HEK293T (cell line): ENCODE measurements around the gene RFNG.

ENCODE experiments used
- CTCF ChIA-PET: fragments of 350-600 bp; formaldehyde crosslinking; extraction: SDS; loops from one replicate; lab custom pipeline; 2021; ENCODE audit warnings: antibody characterized with exemption, inconsistent platforms; lab: Yijun Ruan, JAX
- POLR2A ChIA-PET: fragments of 350-600 bp; formaldehyde crosslinking; extraction: SDS; loops from one replicate; lab custom pipeline; 2020; ENCODE audit warnings: antibody characterized with exemption, inconsistent platforms; lab: Yijun Ruan, JAX
- DNase-seq: peaks from one replicate; pipeline ENCODE4 v3.0.0; 2012; ENCODE audit warnings: mixed read lengths; ENCODE audit errors: extremely low spot score
- ARNT ChIP-seq: fragments of 450-650 bp; IDR thresholded peaks from 2 replicates; pipeline ENCODE4 v1.6.1; 2017; ENCODE audit warnings: mild to moderate bottlenecking
- BHLHE40 ChIP-seq: fragments of 450-650 bp; IDR thresholded peaks from 2 replicates; pipeline ENCODE4 v1.6.1; 2016; ENCODE audit warnings: mild to moderate bottlenecking, moderate library complexity, borderline replicate concordance
- CTBP1 ChIP-seq: fragments of 450-650 bp; IDR thresholded peaks from 2 replicates; pipeline ENCODE4 v1.6.1; 2016; ENCODE audit warnings: borderline replicate concordance
- ELF4 ChIP-seq: fragments of 450-650 bp; IDR thresholded peaks from 2 replicates; pipeline ENCODE4 v1.6.1; 2017; ENCODE audit warnings: antibody characterized with exemption
- FOXA1 ChIP-seq: fragments of 450-650 bp; IDR thresholded peaks from 2 replicates; pipeline ENCODE4 v1.6.1; 2016; ENCODE audit warnings: mild to moderate bottlenecking
- FOXK2 ChIP-seq: fragments of 450-650 bp; IDR thresholded peaks from 2 replicates; pipeline ENCODE4 v1.6.1; 2016; ENCODE audit warnings: mild to moderate bottlenecking
- FOXM1 ChIP-seq: fragments of 450-650 bp; IDR thresholded peaks from 2 replicates; pipeline ENCODE4 v1.6.1; 2017; ENCODE audit warnings: mild to moderate bottlenecking, borderline replicate concordance
- HDGF ChIP-seq: fragments of 450-650 bp; IDR thresholded peaks from 2 replicates; pipeline ENCODE4 v1.6.1; 2017; ENCODE audit warnings: antibody characterized with exemption, borderline replicate concordance
- L3MBTL2 ChIP-seq: fragments of 450-650 bp; conservative IDR thresholded peaks from 2 replicates; pipeline ENCODE4 v1.6.1; 2016; ENCODE audit warnings: mild to moderate bottlenecking
- LEF1 ChIP-seq: fragments of 450-650 bp; IDR thresholded peaks from 2 replicates; pipeline ENCODE4 v1.6.1; 2017; ENCODE audit warnings: mild to moderate bottlenecking, borderline replicate concordance
- NFRKB ChIP-seq: fragments of 450-650 bp; IDR thresholded peaks from 2 replicates; pipeline ENCODE4 v1.6.1; 2016; ENCODE audit warnings: mild to moderate bottlenecking, moderate library complexity
- PKNOX1 ChIP-seq: fragments of 450-650 bp; IDR thresholded peaks from 2 replicates; pipeline ENCODE4 v1.6.1; 2016
- SP1 ChIP-seq: fragments of 450-650 bp; IDR thresholded peaks from 2 replicates; pipeline ENCODE4 v1.6.1; 2017
- SUZ12 ChIP-seq: fragments of 450-650 bp; IDR thresholded peaks from 2 replicates; pipeline ENCODE4 v1.6.1; 2016; ENCODE audit warnings: mild to moderate bottlenecking
- TARDBP ChIP-seq: fragments of 450-650 bp; IDR thresholded peaks from 2 replicates; pipeline ENCODE4 v1.6.1; 2016
- ZNF384 ChIP-seq: fragments of 450-650 bp; IDR thresholded peaks from 2 replicates; pipeline ENCODE4 v1.6.1; 2016

The RFNG gene

DNA sequence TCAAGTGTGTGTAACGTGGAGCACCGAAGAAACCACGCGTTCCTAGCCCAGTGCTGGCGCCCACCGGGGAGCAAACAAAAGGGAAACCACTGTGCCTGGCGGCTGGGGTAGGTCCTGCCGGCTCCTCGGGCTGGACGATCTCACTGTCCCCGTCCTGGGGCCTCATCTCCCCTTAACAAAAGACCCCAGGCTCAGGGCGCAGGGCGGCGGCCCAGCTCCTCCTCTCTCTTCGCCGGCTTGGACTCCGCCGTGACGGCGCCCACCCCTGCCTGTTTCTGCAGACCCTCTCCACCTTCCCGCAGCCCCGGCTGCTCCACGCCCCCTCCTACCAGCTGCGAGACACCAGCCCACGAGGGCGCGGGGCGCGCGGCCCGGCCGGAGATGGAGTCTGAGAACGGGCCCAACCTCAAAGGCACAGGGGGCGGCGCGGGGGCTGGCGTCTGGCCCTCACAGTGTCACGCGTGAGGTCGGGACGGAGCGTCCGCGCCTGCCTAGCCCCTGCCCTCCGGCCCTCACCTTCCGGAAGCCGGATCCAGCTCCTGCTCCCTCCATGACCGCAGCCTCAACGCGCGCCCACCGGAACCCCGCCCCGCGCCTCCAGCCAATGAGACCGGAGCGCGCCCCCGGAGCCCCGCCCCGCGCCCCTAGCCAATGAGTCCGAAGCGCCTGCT is 29.2 kb downstream of the RFNG start, which contains the start of gene CENPX:
CENPX (minus strand) TSS at position 569 of the 671 bp plus-strand sequence; CDS start at position 552, 17 bp downstream.
- POLR2A ChIA-PET: interaction anchor here (0.5 to 3.7 kb wide), 27 partner anchors 8 to 339 kb away, joined by 3 to 22 read pairs (median 4); partner anchors contain the start of genes ARL16, ASPSCR1, DCXR and GPS1
- CTCF ChIA-PET: interaction anchor here (0.6 to 4.4 kb wide), 7 partner anchors 15 to 179 kb away, joined by 3 to 34 read pairs (median 4); partner anchors contain the start of genes DCXR and NOTUM
- TF ChIP-seq FOXA1 (no peak), HDGF (no peak), FOXK2 (no peak), SUZ12 (no peak), SP1 (no peak), ELF4 (no peak), LEF1 (no peak), TARDBP (no peak), FOXM1 (no peak), ARNT (no peak), BHLHE40 (no peak), CTBP1 (no peak), ZNF384 (no peak), L3MBTL2 (no peak), NFRKB (no peak), PKNOX1 (no peak)

DNA sequence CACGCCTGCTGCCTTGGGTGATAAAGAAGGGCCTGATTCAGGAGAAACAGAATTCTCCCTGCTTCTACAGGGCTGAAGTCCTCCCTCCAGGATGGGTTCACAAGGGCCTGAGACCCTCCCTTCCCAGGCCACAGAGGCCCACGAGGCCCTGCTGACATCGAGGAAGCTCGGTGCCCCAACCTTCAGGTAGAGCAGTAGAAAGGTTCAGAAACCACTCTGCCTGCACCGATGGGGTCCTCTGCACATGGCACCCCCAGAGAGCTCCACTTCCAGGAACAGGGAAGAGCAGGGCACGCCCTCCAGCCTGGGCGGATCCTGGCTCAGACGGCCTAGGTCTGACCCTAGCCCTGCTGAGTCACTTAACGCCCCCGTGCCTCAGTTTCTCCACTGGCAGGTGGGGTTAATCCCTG is 29.7 kb downstream of the RFNG start:
- ChIA-PET POLR2A (interaction anchor here (0.9 to 3.7 kb wide), 10 partner anchors 9 to 152 kb away, joined by 3 to 22 read pairs (median 6); partner anchors contain the start of genes ASPSCR1, DCXR and PYCR1), CTCF (interaction anchor here (0.6 to 4.4 kb wide), 7 partner anchors 8 to 179 kb away, joined by 3 to 34 read pairs (median 5); partner anchors contain the start of genes DCXR and NOTUM)
- DNase-seq: no peak

More for the DNA sequence above, 29.2 kb downstream of the RFNG start, which contains the start of gene CENPX:
- no peak for DNase-seq

DNA sequence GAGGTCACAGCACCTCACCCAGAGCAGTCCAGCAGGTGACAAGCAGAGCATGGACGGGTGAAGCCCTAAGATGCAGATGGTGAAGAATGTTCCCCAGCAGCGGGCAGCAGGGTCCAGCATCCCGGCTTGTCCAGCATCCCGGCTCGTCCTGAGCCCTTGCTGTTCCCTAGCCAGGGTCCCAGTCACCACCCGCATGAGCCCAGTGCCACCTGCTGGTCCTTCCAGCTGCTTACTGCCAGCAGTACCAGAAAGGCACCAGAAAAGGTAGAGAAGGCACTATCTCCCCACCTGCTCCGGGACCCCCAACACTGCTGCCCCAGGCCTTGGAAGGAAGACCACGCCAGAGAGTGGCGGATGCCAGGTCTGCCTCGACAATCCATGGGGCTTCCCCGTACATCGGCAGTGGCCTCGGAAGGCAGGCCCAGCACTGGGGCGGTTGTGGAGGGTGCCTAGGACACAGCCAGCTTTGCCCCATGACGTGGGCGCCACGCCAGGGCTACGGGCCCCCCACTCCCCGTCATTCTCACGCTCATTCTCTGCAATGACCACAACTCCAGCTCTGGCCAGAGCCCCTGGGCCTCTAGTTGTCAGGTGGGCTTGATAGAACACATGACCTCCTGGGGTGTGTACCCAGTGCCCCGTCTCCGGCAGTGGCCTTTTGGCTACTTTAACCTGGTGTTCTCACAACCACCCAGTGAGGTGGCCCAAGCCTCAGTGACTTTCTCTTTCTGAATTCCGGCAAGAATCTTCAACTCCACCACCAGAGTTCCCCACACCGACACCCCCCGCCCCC is 30.3 kb downstream of the RFNG start:
- ChIA-PET CTCF (interaction anchor here (1.0 to 4.4 kb wide), 7 partner anchors 9 to 97 kb away, joined by 3 to 34 read pairs (median 5); partner anchors contain the start of genes DCXR, NOTUM and RAC3), POLR2A (interaction anchor here (0.9 to 3.7 kb wide), 5 partner anchors 9 to 62 kb away, joined by 3 to 22 read pairs (median 6); partner anchors contain the start of gene DCXR)
- TF ChIP-seq FOXA1 (no peak), TARDBP (no peak), SP1 (no peak), LEF1 (no peak), FOXM1 (no peak), ARNT (no peak), PKNOX1 (no peak), L3MBTL2 (no peak), SUZ12 (no peak), BHLHE40 (no peak), FOXK2 (no peak), HDGF (no peak), CTBP1 (no peak), ZNF384 (no peak), ELF4 (no peak), NFRKB (no peak)
- no peak for DNase-seq

More for the DNA sequence above, 29.7 kb downstream of the RFNG start:
- TF ChIP-seq NFRKB: no peak
- TF ChIP-seq ZNF384: no peak
- TF ChIP-seq SP1: no peak
- no peak for TF ChIP-seq ELF4
- no peak for TF ChIP-seq FOXK2
- no peak for TF ChIP-seq CTBP1
- no peak for TF ChIP-seq BHLHE40
- TF ChIP-seq TARDBP: no peak
- no peak for TF ChIP-seq FOXA1
- no peak for TF ChIP-seq L3MBTL2
- TF ChIP-seq SUZ12: no peak

GRCh38 chr17:82020572-82021106 is 31.0 kb downstream of the RFNG start:
- DNase-seq: no peak
- TF ChIP-seq FOXM1 (no peak), NFRKB (no peak), SUZ12 (no peak), PKNOX1 (no peak), FOXA1 (no peak), BHLHE40 (no peak), FOXK2 (no peak), LEF1 (no peak), ARNT (no peak), ZNF384 (no peak), ELF4 (no peak)
- ChIA-PET CTCF (interaction anchor here (1.0 to 4.4 kb wide), 9 partner anchors 10 to 135 kb away, joined by 3 to 34 read pairs (median 5); partner anchors contain the start of genes NOTUM and RAC3), POLR2A (interaction anchor here (1.0 to 2.8 kb wide), 5 partner anchors 11 to 148 kb away, joined by 3 to 13 read pairs (median 3); partner anchors contain the start of gene RAC3)
